Left cardiac atrium (tissue), 4 donors: Measurements from ENCODE around the gene CCL22. TPM values are rescaled to one million over a fixed set of nuclear protein-coding genes. Genes with fewer than 3 reads are reported as not detected.

ENCODE experiments used
- ATAC-seq, 2 donors: fragments of 200-7000 bp; cut with Tn5 transposase; one replicate each; pipeline ENCODE4 v1.9.1; 2020; ENCODE audit warnings: mild to moderate bottlenecking in 2 of 2, moderate library complexity in 2 of 2
- DNase-seq: peaks from one replicate; pipeline ENCODE4 v3.0.0-alpha.2; 2020
- intact Hi-C, 2 donors: fragments of 100-400 bp; cut with DNase I; formaldehyde crosslinking; loops; one replicate each; pipeline versions ENCODE4 v1.14.1 to v1.15.1; 2022 to 2023
- total RNA-seq, 2 donors: library from RNA; stranded (reverse); fragmentation: NEBNext Ultra II Directional; extraction: Animal tissue kit (Norgen Biotek cat#: 25700); gene quantifications; one replicate each; pipeline ENCODE4 v1.2.1, GENCODE V29; 2021
- donor health status: DM: no; HTN: yes; CAD: no.
- donor health status: DM: no; HTN: yes; CAD: no; lungs with severe emphysema.
- donor health status: DM: yes; HTN: yes; CAD: no.
- donor health status: Dilated cardiomyopathy.

Gene CCL22
- total RNA-seq, 2 donors from 2014 or later = 0.06 to 0.10 TPM

DNA sequence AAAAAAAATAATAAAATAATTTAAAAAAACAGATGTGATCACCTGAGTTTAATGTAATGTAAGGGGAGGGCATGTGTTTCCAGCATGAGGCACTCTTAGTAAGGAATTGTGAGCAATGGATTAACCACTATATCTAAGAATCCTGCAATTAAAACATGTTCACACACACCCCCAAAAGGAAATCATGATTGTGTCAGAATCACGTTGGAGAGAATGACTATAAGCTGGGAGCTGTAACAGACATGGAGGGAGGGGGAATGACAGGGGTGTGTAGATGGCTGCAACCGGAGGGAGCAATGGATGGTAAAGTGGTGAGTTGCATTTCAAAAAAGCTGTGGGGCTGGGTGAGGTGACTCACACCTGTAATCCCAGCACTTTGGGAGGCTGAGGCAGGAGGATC is 13.6 kb upstream of the CCL22 start:
- DNase-seq = no peak
- intact Hi-C loops = no loop called here
- ATAC-seq = no peak

GRCh38 chr16:57345666-57346204 is 12.8 kb upstream of the CCL22 start:
- intact Hi-C loops = no loop called here
- no peak for DNase-seq
- ATAC-seq = no peak

- DNase-seq (no peak), ATAC-seq (no peak)
- intact Hi-C loops = no loop called here
Measured at GRCh38 chr16:57347858-57348257, 10.7 kb upstream of the CCL22 start.

- intact Hi-C loops = no loop called here
- DNase-seq = no peak
- no peak for ATAC-seq
Measured at GRCh38 chr16:57348327-57348726, 10.3 kb upstream of the CCL22 start.

DNA sequence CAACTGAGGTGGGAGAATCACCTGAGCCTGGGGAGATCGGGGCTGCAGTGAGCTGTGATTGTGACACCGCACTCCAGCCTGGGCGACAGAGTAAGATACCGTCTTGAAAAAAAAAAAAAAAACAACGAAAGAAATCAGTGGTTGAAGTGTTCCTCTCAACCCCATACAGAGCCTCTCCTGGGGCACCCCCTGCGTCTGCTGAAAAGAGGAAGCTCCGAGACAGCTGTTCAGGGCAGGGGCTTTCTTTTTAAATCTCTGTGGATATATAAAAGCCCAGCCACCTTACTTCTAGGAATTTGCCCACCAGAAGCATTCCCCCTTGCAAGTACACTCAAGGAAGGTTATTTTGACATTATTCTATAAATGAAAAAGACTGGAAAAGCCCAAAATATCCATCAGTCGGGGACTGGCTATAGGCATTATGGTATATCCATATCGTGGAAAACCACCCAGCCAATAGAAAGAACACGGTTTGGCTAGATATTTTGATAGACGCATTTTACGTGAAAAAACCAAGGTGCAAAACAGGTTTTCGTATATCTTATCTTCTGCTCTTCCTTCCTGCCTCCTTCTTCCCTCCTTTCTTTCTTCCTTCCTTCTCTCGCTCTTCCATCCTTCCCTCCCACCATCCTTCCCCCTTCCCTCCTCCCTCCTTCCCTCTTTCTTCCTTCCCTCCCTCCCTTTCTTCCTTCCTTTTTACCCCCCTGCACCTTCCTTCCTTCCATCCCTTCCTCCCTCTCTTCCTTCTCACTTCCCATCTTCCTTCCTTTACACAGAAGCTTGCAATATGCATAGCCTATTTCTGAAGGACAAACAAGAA is 9.2 kb upstream of the CCL22 start:
- intact Hi-C loops = no loop called here
- no peak for DNase-seq
- no peak for ATAC-seq

DNA sequence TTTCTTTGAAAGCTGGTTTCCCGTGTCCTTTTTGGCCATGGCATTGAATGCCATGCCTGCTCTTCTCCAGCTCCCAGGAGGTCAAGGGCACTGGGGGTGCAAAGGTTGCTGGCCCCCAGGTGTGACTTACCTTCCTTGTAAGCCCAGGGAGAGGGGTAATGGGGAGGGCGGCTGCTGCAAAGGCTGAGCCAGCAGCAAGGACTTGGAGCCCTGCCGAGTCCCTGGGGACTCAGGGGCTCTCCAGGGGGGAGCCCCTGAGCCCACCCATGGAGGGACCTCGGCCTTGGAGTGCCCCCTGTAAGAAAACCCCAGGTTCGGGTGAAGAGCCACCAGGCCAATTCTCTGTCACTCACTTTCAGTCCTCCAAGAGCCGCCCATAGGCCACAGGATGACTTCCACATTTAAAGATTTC is 5.9 kb upstream of the CCL22 start:
- intact Hi-C loops = no loop called here
- ATAC-seq (no peak), DNase-seq (no peak)

DNA sequence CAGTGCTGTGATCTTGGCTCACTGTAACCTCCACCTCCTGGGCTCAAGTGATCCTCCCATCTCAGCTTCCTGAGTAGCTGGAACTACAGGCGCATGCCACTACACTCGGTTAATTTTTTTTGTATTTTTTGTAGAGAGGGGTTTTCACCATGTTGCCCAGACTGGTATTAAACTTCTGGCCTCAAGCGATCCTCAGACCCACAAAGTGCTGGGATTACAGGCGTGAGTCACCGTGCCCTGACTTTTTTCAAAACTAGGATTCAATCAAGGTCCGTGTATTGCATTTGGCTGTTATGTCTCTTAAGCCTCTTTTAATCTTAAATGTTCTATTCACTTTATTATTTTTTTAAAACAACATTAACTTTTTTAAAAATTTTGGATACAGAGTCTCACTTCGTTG is 4.3 kb upstream of the CCL22 start:
- intact Hi-C loops = no loop called here
- DNase-seq (no peak), ATAC-seq (no peak)

- ATAC-seq = no peak
- no peak for DNase-seq
- intact Hi-C loops = no loop called here
Measured at GRCh38 chr16:57355898-57356414, 2.6 kb upstream of the CCL22 start.

DNA sequence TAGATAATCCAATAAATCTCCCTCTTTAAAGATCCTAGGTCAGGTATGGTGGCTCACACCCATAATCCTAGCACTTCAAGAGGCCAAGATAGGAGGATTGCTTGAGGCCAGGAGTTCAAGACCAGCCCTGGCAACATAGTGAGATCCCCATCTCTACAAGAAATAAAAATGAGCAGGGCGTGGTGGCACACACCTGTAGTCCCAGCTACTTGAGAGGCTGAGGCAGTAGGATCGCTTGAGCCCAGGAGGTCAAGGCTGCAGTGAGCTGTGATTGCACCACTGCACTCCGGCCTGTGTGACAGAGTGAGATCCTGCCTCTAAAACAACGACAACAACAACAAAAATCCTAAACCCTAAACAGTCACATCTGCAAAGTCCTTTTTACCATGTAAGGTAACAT is 2.0 kb upstream of the CCL22 start:
- ATAC-seq (no peak), DNase-seq (no peak)
- intact Hi-C loops = no loop called here

GRCh38 chr16:57357330-57358085 is 1.1 kb upstream of the CCL22 start:
- intact Hi-C loops = no loop called here
- DNase-seq (no peak), ATAC-seq (no peak)

GRCh38 chr16:57358086-57358420 is 530 bp upstream of the CCL22 start:
- no peak for ATAC-seq
- DNase-seq = no peak
- intact Hi-C loops = no loop called here

- DNase-seq (no peak), ATAC-seq (no peak)
- intact Hi-C loops = no loop called here
Measured at GRCh38 chr16:57360321-57360935, 1.8 kb downstream of the CCL22 start.

GRCh38 chr16:57361404-57361803 is 2.8 kb downstream of the CCL22 start:
- ATAC-seq (no peak), DNase-seq (no peak)
- intact Hi-C loops = no loop called here

DNA sequence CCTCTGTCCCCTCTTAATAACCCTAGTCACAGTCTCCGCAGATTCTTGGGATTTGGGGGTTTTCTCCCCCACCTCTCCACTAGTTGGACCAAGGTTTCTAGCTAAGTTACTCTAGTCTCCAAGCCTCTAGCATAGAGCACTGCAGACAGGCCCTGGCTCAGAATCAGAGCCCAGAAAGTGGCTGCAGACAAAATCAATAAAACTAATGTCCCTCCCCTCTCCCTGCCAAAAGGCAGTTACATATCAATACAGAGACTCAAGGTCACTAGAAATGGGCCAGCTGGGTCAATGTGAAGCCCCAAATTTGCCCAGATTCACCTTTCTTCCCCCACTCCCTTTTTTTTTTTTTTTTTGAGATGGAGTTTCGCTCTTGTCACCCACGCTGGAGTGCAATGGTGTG is 5.6 kb downstream of the CCL22 start:
- intact Hi-C loops = no loop called here
- ATAC-seq (no peak), DNase-seq (no peak)

DNA sequence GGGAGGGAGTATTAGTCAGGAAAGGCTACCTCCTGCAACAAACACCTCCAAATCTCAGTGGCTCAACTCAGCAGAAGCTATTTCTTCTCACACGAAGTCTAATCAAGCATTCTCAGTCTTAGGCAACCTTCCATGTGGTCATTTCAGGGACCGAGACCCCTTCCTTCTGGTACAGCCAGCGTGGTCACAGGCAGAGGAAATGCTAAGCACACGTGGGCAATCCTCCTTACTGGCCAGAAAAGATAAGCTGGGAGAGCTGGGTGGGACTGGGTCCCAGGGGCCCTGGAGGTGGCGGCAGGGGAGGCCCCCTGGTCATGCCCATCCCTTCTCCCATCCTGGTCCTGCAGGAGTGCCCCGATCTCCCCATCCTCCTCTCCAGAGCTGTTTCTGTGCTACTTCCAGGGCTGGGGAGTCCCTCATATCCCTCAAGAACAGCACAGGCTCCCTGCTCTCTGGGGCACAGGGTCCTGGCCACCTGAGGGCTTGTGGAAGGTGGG is 8.0 kb downstream of the CCL22 start:
- DNase-seq (no peak), ATAC-seq (peak in 1 of 2 donors; percentile 47)
- intact Hi-C loops = no loop called here

GRCh38 chr16:57367116-57367752 is 8.7 kb downstream of the CCL22 start:
- no peak for DNase-seq
- intact Hi-C loops = no loop called here

DNA sequence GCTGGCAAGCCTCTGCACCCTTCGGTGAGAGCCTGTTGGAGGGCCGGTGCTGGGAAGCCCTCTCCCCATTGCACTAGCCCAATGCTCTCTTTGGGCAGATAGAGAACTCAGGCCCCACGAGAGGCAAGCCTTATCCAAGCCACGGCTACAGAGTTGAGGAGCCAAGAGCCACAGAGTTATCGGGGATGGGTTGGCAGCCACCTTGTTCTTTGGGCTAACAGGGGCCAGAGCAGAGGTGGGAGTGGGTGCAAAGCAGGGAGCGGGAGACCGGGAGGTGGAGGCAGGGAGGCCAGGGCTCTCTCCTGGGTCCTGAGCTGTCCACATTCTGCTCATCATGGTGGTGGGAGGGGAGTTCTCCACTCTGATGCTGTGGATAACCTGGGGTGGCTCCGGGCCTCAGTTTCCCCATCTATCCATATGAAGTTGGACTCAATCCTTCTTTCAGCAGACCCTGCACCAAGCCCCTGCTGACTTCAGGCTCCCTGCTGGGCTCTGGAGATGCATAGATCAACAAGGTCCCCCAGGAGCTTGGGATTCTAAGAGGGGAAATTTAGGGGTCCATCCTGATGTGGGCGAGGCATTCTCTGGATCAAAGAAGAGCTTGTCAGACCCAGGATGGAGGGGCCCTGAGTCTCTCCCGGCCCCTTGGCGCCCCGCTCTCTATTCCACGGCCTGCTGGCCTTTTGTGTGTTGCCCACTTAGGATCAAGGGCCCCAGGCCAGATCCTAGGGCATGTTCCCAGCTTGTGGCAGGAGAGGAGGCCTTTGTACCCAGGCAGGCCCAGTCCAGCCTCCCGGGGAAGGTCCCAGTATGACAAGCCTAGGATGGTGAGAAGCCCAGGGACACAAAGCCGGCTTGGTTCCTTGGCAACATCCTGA is 13.2 kb downstream of the CCL22 start:
- ATAC-seq = no peak
- DNase-seq = no peak
- intact Hi-C loops = loop anchor here in 1 of 2 donors (10.0 kb wide), 1 partner anchor 67 kb away; no protein-coding TSS in a partner anchor

More at GRCh38 chr16:57367116-57367752, 8.7 kb downstream of the CCL22 start:
- ATAC-seq = peak in 1 of 2 donors; percentile 6
